GM18907 (cell line): Measurements from ENCODE around the gene MED29.
A peak's percentile ranks its signal among the peaks of the same experiment; 100 is the strongest.

Experiments
- ATAC-seq: cut with Tn5 transposase; IDR thresholded peaks from one replicate; pipeline ENCODE4 v1.9.1; 2021; ENCODE audit warnings: mild to moderate bottlenecking, moderate library complexity; ENCODE audit not compliant: unreplicated experiment

Gene MED29

DNA sequence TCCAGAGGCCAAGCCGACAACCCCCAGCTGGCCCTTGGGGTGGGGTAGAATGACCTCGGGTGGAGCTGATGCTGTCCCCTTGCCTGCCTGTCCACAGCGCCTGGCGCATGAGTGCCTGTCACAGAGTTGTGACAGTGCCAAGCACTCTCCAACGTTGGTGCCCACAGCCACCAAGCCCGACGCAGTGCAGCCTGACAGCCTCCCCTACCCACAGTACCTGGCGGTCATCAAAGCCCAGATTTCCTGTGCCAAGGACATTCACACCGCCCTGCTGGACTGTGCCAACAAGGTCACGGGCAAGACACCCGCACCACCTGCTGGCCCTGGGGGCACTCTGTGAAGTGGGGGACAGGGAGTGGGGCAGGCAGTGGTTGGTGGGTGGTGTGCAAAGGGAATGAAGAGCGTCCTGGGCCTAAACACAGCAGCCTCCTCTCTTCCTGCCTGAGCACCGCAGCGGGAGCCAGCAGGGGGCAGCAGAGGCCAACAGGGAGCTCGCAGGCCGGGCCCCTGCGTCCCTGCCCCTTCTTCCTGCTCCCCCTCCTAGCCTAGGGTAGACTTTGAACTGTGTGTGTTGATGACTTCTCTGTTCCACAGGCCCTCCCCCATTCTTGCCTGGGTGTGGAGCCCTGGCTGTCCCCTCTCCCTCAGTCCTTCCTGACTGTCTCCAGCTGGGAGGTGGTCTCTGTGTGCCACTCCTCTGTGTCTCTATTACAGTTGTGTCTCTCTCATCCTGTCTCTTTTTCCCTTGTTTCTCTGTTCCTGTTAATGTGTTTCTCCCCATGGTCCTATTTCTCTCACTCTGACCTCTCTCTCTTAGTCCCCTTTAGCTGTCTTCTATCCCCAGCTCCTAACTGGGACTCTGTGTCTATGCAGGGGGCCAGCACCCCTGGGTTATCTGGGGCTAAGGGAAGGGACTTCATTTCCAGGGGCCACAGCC is 6.5 kb downstream of the MED29 start:
- peak; percentile 36 for ATAC-seq

DNA sequence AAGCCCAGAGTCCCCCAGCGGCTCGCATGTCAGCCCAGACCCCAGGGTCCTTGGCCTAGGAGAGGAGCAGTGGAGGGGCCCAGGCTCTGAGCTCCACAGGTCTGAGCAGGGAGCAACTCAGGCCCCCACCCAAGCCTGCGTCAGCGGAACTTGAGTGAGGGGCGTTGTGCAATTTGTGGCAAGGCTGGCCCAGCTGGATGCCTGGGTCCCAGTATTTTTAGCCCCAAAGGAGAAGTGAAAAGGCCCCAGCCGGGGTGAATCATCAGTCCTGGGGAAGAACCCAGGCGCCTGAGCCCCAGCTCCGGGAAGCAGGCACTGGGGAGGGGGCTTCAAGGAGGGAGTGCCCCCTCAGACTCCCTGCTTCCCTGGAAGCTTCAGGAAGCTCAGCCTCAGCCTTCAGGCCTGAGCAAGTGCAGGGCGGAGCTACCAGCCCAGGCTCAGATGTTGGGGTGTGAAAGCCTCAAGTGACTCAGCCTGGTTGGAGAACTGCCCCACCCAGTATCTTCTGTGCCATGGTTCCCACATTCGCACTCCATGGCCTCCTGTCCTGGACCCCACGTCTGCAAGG is 7.2 kb downstream of the MED29 start:
- no peak for ATAC-seq

DNA sequence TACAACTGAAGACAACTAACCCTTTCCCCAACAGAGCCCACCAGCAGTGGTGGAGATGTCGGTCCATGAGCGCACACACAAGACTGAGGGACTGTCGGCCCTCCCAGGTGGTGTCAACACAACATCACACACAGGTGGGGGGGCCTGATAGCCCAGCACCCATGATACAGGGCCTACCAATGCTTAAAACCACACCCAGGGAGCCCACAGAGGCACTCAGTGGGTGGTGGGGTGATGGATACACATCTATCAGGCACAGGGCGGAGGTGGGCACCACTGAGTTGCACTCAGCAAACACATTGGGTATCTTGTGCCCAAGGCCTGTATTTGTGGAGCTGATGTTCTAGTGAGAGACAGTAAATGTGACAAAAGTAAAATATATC is 8.5 kb downstream of the MED29 start:
- ATAC-seq: no peak

DNA sequence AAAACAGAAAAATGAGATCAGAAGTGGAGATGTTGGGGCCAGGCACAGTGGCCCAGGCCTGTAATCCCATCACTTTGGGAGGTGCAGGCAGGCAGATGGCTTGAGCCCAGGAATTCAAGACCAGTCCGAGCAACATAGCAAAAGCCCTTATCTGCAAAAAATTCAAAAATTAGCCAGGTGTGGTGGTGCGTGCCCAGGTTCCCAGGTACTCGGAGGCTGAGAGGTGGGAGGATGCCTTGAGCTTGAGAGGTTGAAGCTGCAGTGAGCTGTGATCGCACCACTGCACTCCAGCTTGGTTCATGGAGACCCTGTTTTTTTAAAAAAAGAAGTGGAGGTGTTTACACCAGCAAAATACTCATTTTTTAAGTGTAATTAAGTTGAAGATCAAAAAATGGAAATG is 8.9 kb downstream of the MED29 start:
- no peak for ATAC-seq

DNA sequence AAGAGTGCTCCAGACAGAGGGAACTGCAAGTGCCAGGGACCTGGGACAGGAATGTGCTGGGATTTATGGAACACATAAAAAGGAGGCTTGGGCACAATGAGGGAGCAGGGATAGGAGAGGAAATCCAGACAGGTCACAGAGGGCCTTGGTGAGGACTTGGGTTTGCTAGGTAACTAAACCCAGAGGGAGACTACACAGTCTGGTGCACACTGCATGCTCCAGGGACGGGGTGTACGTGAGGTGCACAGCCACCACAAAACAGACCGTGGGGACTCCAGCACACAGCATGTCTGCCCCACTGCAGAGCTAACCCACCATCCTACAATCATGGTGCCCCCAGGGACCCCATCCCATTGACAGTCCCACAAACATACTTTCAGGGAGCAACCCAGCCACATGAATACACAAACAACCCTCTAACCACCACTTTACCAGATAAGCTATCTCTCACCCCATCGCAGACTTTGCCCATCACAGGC is 9.9 kb downstream of the MED29 start:
- ATAC-seq: peak; percentile 3

DNA sequence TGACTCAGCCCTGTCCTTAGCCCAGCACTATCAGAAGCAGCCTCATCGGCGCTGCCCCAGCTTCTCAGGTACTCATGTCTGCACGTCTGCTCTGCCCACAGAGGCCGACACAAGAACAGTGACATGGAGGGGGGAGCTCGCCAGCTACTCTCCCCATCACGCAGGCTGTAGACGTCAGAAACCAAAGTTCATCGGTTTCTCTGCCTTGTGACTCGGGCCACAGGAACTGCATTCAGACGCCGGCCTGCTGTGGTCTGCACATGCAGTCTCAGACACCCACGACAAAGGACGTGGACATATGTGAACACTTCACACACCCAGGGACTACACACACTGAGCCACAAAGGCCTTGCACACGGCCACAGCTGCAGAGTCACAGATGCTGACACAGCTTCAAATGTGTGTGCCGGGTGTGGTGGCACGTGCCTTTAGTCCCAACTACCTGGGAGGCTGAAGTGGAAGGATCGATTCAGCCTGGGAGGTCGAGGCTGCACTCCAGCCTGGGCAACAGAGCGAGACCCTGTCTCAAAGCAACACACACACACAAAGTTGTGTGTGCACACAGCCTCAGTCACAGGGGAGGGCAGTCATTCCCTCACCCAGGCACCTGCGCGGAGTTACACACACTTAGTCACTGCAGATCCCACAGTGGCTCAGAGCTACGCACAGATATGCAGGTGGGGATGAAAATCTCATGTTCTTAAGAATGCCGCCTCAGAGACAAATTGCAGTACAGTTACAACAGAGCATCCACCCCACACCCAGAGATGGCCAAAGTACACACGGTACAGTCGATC is 10.6 kb downstream of the MED29 start:
- peak; percentile 29 for ATAC-seq

DNA sequence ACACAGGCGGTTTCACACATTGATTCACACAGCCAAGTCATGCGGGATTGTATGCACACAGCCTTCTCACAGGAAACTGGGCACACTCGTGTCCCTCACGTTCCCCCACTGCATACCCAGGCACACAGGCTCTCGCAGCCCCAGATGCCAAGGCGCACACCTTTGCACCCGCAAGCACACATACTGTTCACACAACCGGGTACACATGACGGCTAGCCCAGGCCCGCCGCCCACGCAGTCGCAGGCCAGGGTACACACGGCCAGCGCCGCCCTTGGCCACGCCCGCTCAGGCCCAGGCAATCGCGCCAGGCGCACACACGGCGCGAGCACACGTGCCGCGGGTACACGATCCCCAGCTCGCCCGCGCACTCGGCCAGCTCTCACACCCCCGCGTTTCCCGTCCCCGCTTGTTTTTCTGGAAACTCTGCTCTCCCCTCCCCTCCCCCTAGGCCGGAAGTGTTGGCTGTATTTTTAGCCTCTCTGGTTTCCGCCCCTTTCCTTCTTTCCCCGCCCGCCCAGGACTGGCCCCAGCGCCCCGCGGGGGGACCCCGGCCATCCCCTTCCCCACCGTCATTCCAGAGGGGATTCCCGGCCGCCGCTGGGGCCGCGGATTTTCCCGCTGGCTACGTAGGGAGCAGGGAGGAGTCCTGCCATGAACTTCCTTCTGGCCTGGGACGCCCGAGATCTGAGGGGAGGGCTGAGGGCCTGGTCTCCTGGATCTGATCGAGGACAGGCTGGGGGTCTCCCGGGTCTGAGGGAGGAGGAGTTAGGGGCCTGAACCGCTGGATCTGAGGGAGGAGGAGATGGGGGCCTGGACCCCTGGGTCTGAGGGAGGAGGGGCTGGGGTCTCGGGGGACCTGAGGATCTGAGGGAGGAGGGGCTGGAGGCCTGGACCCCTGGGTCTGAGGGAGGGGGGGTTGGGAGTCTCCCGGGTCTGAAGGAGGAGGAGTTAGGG is 11.4 kb downstream of the MED29 start:
- ATAC-seq: peak; percentile 35

DNA sequence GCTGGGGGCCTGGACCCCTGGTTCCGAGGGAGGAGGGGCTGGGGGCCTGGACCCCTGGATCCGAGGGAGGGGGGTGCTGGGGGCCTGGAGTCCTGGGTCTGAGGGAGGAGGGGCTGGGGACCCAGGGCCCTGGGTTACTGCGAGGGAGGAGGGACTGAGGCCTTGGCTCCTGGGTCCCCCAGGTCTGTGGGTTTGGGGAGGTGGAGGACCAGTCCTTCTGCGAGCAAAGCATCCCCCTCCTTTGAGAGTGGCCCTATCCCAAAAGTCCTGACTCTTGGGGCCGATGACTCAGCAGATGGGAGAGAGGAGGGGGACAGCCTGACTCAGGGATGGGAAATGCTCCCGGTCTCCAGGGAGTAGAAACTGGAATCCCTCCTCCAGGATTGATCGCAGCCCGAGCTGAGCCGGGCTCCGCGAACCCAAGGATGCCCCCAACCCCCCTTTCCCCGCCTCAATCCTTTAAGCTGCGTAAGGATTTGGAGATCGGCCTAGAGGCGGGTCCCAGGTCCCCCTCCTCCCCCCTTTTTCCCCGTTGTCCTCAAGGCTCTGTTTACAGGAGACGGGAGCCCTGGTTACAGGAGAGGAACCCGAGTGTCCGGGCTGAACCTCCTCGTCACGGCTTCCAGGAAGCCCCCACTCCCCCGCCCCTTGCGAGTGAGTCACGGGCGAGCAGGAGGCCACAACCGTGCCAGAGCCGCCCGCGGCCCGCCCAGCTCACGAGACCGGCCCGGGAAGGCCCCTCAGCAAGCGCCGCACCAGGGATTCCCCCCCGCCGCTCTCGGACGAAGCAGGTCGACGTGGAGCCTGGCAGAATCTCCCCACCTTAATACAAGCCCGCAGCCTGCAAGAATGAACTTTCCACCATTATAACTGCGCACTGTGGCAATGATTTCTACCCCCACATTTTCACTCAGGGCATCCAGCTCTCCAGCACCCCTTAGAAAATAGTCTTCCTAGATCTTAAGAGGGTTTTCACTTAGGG is 12.4 kb downstream of the MED29 start:
- ATAC-seq: peak; percentile 30

DNA sequence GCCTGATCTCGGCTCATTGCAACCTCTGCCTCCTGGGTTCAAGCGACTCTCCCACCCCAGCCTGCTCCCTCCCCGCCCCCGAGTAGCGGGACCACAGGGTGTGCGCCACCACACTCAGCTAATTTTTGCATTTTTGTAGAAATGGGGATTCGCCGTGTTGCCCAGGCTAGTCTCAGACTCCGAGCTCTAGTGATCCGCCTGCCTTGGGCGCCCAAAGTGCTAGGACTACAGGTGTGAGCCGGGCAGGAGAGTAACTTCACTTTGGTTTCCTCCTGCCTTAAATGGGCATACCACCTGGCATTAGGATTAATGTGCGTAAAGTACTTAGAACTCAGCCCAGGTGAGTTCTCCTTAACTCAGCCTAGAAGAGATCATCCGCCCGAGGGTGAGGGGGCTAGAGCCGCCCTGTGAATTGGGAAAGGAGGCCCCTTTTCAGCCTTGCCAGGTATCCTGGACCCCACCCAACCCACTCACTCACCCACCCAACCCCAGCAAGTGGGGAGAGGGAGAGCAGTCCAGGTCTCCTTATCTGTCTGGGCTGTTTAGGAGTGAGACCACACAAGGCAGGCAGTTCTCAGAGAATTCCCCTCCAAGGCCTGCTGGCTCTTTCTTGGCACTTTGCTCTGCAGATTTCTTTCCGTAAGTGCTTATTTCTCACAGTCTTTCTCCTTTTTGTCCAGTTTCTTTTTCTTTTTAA is 14.2 kb downstream of the MED29 start:
- no peak for ATAC-seq

DNA sequence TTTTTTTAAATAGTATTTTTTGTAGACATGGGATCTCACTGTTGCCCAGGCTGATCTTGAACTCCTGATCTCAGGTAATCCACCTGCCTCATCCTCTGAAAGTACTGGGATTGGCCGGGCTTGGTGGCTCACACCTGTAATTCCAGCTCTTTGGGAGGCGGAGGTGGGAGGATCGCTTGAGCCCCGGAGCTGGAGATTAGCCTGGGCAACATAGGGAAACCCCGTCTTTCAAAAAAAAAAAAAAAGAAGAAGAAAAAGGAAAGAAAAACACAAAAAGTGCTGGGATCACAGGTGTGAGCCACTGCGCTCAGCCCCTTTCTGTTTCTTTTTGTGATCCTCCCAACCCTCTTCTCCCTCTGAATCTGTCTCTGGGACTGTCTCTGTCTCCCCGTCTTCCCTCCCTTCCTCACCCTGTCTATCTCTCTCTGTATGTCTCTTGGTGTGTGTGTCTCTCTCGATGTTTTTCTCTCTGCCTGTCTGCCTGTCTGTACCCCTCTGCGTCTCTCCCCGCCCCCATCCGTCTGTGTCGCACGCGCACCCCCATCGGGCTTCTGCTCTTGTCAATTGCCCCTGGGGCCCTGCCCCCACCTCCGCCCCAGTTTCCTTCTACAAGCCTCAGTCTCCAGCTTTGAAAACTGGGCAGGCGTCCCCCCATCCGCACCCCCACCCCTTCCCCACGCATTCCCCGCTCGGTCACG is 14.9 kb downstream of the MED29 start:
- ATAC-seq: no peak

DNA sequence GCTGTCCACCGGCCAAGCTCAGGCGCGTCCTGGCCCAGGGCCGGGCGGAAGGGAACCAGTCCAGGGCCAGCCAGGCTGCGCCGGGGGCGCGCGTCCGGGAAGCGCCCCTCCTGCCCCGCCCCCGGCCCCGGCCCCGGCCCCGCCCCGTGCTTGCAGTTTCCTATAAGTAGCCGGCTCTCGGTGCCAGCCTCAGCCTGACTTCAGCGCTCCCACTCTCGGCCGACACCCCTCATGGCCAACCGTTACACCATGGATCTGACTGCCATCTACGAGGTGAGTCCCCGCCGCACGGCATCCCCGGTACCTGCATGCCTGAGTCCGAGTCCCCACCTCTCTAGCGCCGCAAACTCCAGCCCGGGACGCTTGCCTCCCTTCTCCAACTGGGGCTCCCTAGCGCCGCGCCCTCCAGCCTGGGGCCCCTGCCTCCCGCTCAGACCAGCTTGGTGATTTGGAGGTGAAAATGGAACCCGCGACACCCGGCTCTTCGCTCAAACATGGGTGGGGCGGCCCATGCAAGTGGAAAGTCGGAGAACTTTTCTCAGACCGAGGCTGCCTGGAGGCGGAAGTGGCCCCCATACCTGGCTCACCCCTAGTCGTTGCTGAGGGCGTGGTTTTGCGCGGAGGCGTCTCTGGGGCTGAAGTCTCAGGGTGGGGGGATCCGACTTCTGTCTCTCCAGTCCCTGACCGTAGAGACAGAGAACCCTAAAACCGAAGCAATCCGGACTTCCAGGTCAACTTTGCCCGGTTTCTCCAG is 15.7 kb downstream of the MED29 start, which contains the start of gene ZFP36:
TSS of gene ZFP36 (plus strand) at position 192 of the 754 bp plus-strand sequence. CDS start at position 250, 58 bp downstream.
- peak; percentile 23 for ATAC-seq

DNA sequence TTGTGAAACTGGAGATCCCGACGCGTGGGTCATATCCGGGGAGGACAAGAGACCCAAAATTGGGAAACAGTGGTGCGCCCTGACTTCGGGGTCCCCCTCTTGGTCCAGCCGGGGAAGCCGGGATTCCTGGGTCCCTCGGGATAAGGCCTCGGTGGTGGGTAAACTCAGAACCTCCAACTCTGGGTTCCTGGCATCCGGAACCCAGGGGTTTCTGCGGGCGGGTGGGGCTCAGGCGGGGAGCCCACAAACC is 16.2 kb downstream of the MED29 start:
- ATAC-seq: no peak

DNA sequence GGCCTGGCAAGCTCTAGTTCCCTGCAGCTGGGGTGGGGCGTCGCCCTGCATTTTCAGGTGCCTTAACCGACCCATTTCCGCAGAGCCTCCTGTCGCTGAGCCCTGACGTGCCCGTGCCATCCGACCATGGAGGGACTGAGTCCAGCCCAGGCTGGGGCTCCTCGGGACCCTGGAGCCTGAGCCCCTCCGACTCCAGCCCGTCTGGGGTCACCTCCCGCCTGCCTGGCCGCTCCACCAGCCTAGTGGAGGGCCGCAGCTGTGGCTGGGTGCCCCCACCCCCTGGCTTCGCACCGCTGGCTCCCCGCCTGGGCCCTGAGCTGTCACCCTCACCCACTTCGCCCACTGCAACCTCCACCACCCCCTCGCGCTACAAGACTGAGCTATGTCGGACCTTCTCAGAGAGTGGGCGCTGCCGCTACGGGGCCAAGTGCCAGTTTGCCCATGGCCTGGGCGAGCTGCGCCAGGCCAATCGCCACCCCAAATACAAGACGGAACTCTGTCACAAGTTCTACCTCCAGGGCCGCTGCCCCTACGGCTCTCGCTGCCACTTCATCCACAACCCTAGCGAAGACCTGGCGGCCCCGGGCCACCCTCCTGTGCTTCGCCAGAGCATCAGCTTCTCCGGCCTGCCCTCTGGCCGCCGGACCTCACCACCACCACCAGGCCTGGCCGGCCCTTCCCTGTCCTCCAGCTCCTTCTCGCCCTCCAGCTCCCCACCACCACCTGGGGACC is 16.6 kb downstream of the MED29 start:
- ATAC-seq: no peak

DNA sequence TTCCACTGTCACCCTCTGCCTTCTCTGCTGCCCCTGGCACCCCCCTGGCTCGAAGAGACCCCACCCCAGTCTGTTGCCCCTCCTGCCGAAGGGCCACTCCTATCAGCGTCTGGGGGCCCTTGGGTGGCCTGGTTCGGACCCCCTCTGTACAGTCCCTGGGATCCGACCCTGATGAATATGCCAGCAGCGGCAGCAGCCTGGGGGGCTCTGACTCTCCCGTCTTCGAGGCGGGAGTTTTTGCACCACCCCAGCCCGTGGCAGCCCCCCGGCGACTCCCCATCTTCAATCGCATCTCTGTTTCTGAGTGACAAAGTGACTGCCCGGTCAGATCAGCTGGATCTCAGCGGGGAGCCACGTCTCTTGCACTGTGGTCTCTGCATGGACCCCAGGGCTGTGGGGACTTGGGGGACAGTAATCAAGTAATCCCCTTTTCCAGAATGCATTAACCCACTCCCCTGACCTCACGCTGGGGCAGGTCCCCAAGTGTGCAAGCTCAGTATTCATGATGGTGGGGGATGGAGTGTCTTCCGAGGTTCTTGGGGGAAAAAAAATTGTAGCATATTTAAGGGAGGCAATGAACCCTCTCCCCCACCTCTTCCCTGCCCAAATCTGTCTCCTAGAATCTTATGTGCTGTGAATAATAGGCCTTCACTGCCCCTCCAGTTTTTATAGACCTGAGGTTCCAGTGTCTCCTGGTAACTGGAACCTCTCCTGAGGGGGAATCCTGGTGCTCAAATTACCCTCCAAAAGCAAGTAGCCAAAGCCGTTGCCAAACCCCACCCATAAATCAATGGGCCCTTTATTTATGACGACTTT is 17.4 kb downstream of the MED29 start:
- ATAC-seq: no peak

DNA sequence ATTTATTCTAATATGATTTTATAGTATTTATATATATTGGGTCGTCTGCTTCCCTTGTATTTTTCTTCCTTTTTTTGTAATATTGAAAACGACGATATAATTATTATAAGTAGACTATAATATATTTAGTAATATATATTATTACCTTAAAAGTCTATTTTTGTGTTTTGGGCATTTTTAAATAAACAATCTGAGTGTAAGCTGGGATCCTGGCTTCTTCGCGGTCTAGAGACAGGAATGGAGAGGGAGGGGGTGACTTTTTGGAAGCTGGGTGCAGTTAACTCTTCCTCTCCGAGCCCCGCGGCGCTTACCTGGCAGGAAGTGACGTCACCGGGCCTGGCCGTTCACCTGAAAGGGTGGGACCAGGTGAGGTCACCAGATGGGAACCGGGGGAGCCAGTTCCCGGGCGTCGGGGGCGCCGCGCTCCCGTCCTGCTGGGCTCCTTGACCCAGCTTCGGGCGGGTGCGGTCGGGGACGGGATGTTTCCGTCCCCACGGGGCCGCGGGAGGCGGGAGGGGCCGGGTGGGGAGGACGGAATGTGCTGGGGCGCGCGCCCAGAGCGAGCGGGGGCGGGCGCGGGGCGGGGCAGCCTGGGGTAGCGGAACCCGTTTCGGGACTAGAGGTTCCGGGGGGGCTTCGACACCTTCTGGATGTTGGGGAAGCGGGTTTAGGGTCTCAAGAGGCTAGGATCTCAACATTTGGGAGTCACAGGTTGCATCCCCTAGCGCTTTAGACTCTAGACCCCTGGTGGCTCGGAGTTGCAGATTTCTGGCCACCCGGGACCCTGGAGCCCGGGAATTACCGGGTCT is 18.2 kb downstream of the MED29 start:
- no peak for ATAC-seq
